ENCODE measurements around the gene CITED1. TPM values are rescaled to one million over a fixed set of nuclear protein-coding genes. Genes with fewer than 3 reads are reported as not detected.

Gene CITED1
- total RNA-seq, 1 experiment from 2014 or later: 1.1 TPM

- Mint-ChIP-seq H3K27ac (peak overlapping the region in 1 of 3 experiments; percentile 55; a peak in 1 of 7 replicates), H3K4me1 (peaks cover 14 to 21% of the 10 kb centered on the region in 2 experiments), H3K36me3 (ENCODE audit: insufficient read depth in 1 of 3, low read depth in 3 of 3) (peaks cover 0 to 12% (median 9%) of the 10 kb centered on the region in 3 experiments; a peak in 5 of 7 replicates), H3K4me3 (no peak overlapping the region), H3K27me3 (ENCODE audit: low read depth) (peaks cover 6% of the 10 kb centered on the region), H3K9me3 (peaks cover 64 to 70% of the 10 kb centered on the region in 2 experiments)
- Histone ChIP-seq H3K4me1 (ENCODE audit: insufficient read depth, low read length) (no peaks in the 10 kb centered on the region), H3K79me2 (ENCODE audit: insufficient read depth, low read length) (no peaks in the 10 kb centered on the region), H3K79me1 (ENCODE audit: insufficient read depth, low read depth, low read length, poor library complexity, severe bottlenecking) (no peaks in the 10 kb centered on the region), H3K27me3 (ENCODE audit: insufficient read depth, low read length) (no peaks in the 10 kb centered on the region), H2BK5ac (ENCODE audit: insufficient read length, low read length) (no peak overlapping the region), H2BK12ac (ENCODE audit: insufficient read length, low read depth, low read length) (no peak overlapping the region), H3K14ac (ENCODE audit: insufficient read depth, low read length) (no peak overlapping the region), H2AK5ac (ENCODE audit: insufficient read length, low read length) (no peak overlapping the region), H2BK15ac (ENCODE audit: low read depth, low read length) (no peak overlapping the region), H2AFZ (ENCODE audit: low read length) (no peak overlapping the region), H4K91ac (ENCODE audit: insufficient read length, low read depth, low read length) (no peak overlapping the region), H3K18ac (ENCODE audit: insufficient read length, low read depth, low read length) (no peak overlapping the region), H4K5ac (ENCODE audit: insufficient read length, low read depth, low read length) (no peak overlapping the region), H3K9ac (ENCODE audit: extremely low read depth, insufficient read length, low read length) (no peak overlapping the region), H3K23me2 (ENCODE audit: insufficient read length, low read depth, low read length, poor library complexity, severe bottlenecking) (no peaks in the 10 kb centered on the region), H3K4me2 (ENCODE audit: insufficient read depth, insufficient read length, low read length) (no peak overlapping the region), H3K27ac (ENCODE audit: insufficient read length, low read depth, low read length) (no peak overlapping the region), H3K56ac (ENCODE audit: insufficient read length, low read depth, low read length) (no peak overlapping the region), H3K9me3 (ENCODE audit: control insufficient read depth, low read depth, low read length) (no peaks in the 10 kb centered on the region), H4K8ac (replicated peaks; ENCODE audit: insufficient read length, low read depth, low read length) (no peak overlapping the region), H3K23ac (ENCODE audit: insufficient read length, low read depth, low read length) (no peak overlapping the region), H3K4ac (ENCODE audit: low read depth, low read length) (no peak overlapping the region), H3T11ph (ENCODE audit: low read length) (no peak overlapping the region), H2BK120ac (ENCODE audit: low read depth, low read length, poor library complexity, severe bottlenecking) (no peak overlapping the region), H4K20me1 (ENCODE audit: control insufficient read depth, insufficient read depth, insufficient read length) (no peaks in the 10 kb centered on the region), H2BK20ac (ENCODE audit: low read depth, low read length, poor library complexity, severe bottlenecking) (no peak overlapping the region)
- TF ChIP-seq CTCF (conservative IDR thresholded peaks at IDR 0.05): no peak
- no peak for DNase-seq
These were observed 52.0 kb downstream of the CITED1 start for GRCh38 chrX:72253686-72254085.

Other genes with a start within 250 kb of the CITED1 start
- 1.1 and 1.2 TPM in 2 replicates for gene RTL5, start 174.0 kb downstream of the CITED1 start, total RNA-seq (2021)
- 15.6 and 16.3 TPM in 2 replicates for gene PIN4, start 124.2 kb downstream of the CITED1 start, total RNA-seq (2021)
- 18.1 and 19.7 TPM in 2 replicates for gene ERCC6L, start 66.9 kb downstream of the CITED1 start, total RNA-seq (2021)
- gene RPS4X, start 28.7 kb downstream of the CITED1 start, total RNA-seq (2021): 1,588 and 1,597 TPM in 2 replicates